ENCODE data around the gene PCBP1.

PCBP1 gene

GRCh38 chr2:70069049-70069448, 18.2 kb upstream of the PCBP1 start:
- Histone ChIP-seq H3K4me1 (ENCODE audit: control insufficient read depth in 1 of 2, insufficient read depth in 2 of 2, low read length in 2 of 2) (no peaks in the 10 kb centered on the region), H3K14ac (ENCODE audit: low read length) (no peak overlapping the region), H3K27ac (ENCODE audit: low read depth, low read length) (no peak overlapping the region), H3K4ac (ENCODE audit: low read depth, low read length) (no peak overlapping the region), H3K9ac (ENCODE audit: low read length) (no peak overlapping the region), H2BK12ac (ENCODE audit: low read length) (no peak overlapping the region), H2AK5ac (ENCODE audit: low read length) (no peak overlapping the region), H4K91ac (ENCODE audit: low read depth, low read length) (no peak overlapping the region), H3K36me3 (ENCODE audit: control insufficient read depth in 1 of 2, insufficient read depth in 2 of 2, low read length in 2 of 2) (peaks cover 7 to 18% of the 10 kb centered on the region in 2 experiments), H3K23ac (ENCODE audit: low read length) (no peak overlapping the region), H3K4me2 (ENCODE audit: low read length) (no peak overlapping the region), H2AFZ (ENCODE audit: insufficient read depth, low read length, poor library complexity) (no peak overlapping the region), H2BK5ac (ENCODE audit: low read depth, low read length, poor library complexity) (no peak overlapping the region), H3K79me1 (ENCODE audit: low read length) (no peaks in the 10 kb centered on the region), H4K8ac (ENCODE audit: low read depth, low read length) (no peak overlapping the region), H3K18ac (ENCODE audit: low read length) (no peak overlapping the region), H4K12ac (ENCODE audit: low read depth, low read length) (no peak overlapping the region), H3K9me3 (ENCODE audit: insufficient read depth, low read depth, low read length) (no peaks in the 10 kb centered on the region), H3K4me3 (ENCODE audit: low read depth, low read length) (no peak overlapping the region), H3K79me2 (ENCODE audit: control insufficient read depth, insufficient read depth, low read length, poor library complexity) (no peaks in the 10 kb centered on the region), H3K27me3 (ENCODE audit: insufficient read depth, low read length) (no peaks in the 10 kb centered on the region), H2BK120ac (ENCODE audit: insufficient read depth, low read length, poor library complexity) (no peak overlapping the region)
- no CpG with 5 or more reads among the region's 3 CpGs for WGBS (ENCODE audit: extremely low coverage, insufficient coverage, insufficient read length)
- DNase-seq = no peak

GRCh38 chr2:70070542-70071268, 16.6 kb upstream of the PCBP1 start:
- Histone ChIP-seq H4K8ac (ENCODE audit: low read depth, low read length) (peak overlapping the region; percentile 38), H3K4me3 (ENCODE audit: low read depth, low read length) (no peak overlapping the region), H3K4me2 (ENCODE audit: low read length) (no peak overlapping the region), H3K23ac (ENCODE audit: low read length) (no peak overlapping the region), H3K9ac (ENCODE audit: low read length) (no peak overlapping the region), H3K79me1 (ENCODE audit: low read length) (no peaks in the 10 kb centered on the region), H3K79me2 (ENCODE audit: control insufficient read depth, insufficient read depth, low read length, poor library complexity) (no peaks in the 10 kb centered on the region), H2BK5ac (ENCODE audit: low read depth, low read length, poor library complexity) (no peak overlapping the region), H3K36me3 (ENCODE audit: control insufficient read depth in 1 of 2, insufficient read depth in 2 of 2, low read length in 2 of 2) (peaks cover 7 to 20% of the 10 kb centered on the region in 2 experiments), H3K27me3 (ENCODE audit: insufficient read depth, low read length) (no peaks in the 10 kb centered on the region), H4K12ac (ENCODE audit: low read depth, low read length) (no peak overlapping the region), H3K14ac (ENCODE audit: low read length) (no peak overlapping the region), H4K91ac (ENCODE audit: low read depth, low read length) (peak overlapping the region; percentile 24), H3K4ac (ENCODE audit: low read depth, low read length) (no peak overlapping the region), H3K18ac (ENCODE audit: low read length) (no peak overlapping the region), H3K27ac (ENCODE audit: low read depth, low read length) (no peak overlapping the region), H3K4me1 (ENCODE audit: control insufficient read depth in 1 of 2, insufficient read depth in 2 of 2, low read length in 2 of 2) (no peaks in the 10 kb centered on the region), H2BK120ac (ENCODE audit: insufficient read depth, low read length, poor library complexity) (no peak overlapping the region), H2AFZ (ENCODE audit: insufficient read depth, low read length, poor library complexity) (no peak overlapping the region), H2AK5ac (ENCODE audit: low read length) (no peak overlapping the region), H2BK12ac (ENCODE audit: low read length) (no peak overlapping the region), H3K9me3 (ENCODE audit: insufficient read depth, low read depth, low read length) (no peaks in the 10 kb centered on the region)
- DNase-seq = peak; percentile 71 to 89
- no CpG with 5 or more reads among the region's 13 CpGs for WGBS (ENCODE audit: extremely low coverage, insufficient coverage, insufficient read length)

- no peaks in the 10 kb centered on the region for H3K4me1 ChIP-seq (ENCODE audit: control insufficient read depth in 1 of 2, insufficient read depth in 2 of 2, low read length in 2 of 2)
- no peak overlapping the region for H3K4ac ChIP-seq (ENCODE audit: low read depth, low read length)
- no peaks in the 10 kb centered on the region for H3K27me3 ChIP-seq (ENCODE audit: insufficient read depth, low read length)
- no peak overlapping the region for H2BK5ac ChIP-seq (ENCODE audit: low read depth, low read length, poor library complexity)
- H2AK5ac ChIP-seq (ENCODE audit: low read length) = no peak overlapping the region
- H2BK12ac ChIP-seq (ENCODE audit: low read length) = no peak overlapping the region
- H4K12ac ChIP-seq (ENCODE audit: low read depth, low read length) = no peak overlapping the region
- DNase-seq = no peak
- no peak overlapping the region for H2AFZ ChIP-seq (ENCODE audit: insufficient read depth, low read length, poor library complexity)
- H3K79me1 ChIP-seq (ENCODE audit: low read length) = no peaks in the 10 kb centered on the region
- H3K9ac ChIP-seq (ENCODE audit: low read length) = no peak overlapping the region
- no CpG with 5 or more reads among the region's 5 CpGs for WGBS (ENCODE audit: extremely low coverage, insufficient coverage, insufficient read length)
- no peak overlapping the region for H3K27ac ChIP-seq (ENCODE audit: low read depth, low read length)
- no peak overlapping the region for H2BK120ac ChIP-seq (ENCODE audit: insufficient read depth, low read length, poor library complexity)
- H3K14ac ChIP-seq (ENCODE audit: low read length) = no peak overlapping the region
- no peak overlapping the region for H3K18ac ChIP-seq (ENCODE audit: low read length)
- H3K79me2 ChIP-seq (ENCODE audit: control insufficient read depth, insufficient read depth, low read length, poor library complexity) = no peaks in the 10 kb centered on the region
- no peak overlapping the region for H3K4me3 ChIP-seq (ENCODE audit: low read depth, low read length)
- peaks cover 12 to 13% of the 10 kb centered on the region in 2 experiments for H3K36me3 ChIP-seq (ENCODE audit: control insufficient read depth in 1 of 2, insufficient read depth in 2 of 2, low read length in 2 of 2)
- H3K4me2 ChIP-seq (ENCODE audit: low read length) = no peak overlapping the region
- no peak overlapping the region for H4K8ac ChIP-seq (ENCODE audit: low read depth, low read length)
- H3K9me3 ChIP-seq (ENCODE audit: insufficient read depth, low read depth, low read length) = no peaks in the 10 kb centered on the region
- H3K23ac ChIP-seq (ENCODE audit: low read length) = no peak overlapping the region
- H4K91ac ChIP-seq (ENCODE audit: low read depth, low read length) = no peak overlapping the region
These were observed 13.8 kb upstream of the PCBP1 start for GRCh38 chr2:70073493-70073892.

GRCh38 chr2:70078384-70078783, 8.9 kb upstream of the PCBP1 start:
- Histone ChIP-seq H3K79me2 (ENCODE audit: control insufficient read depth, insufficient read depth, low read length, poor library complexity) (no peaks in the 10 kb centered on the region), H2BK120ac (ENCODE audit: insufficient read depth, low read length, poor library complexity) (no peak overlapping the region), H2AFZ (ENCODE audit: insufficient read depth, low read length, poor library complexity) (no peak overlapping the region), H3K36me3 (ENCODE audit: control insufficient read depth in 1 of 2, insufficient read depth in 2 of 2, low read length in 2 of 2) (peaks cover 14 to 15% of the 10 kb centered on the region in 2 experiments), H4K12ac (ENCODE audit: low read depth, low read length) (no peak overlapping the region), H2AK5ac (ENCODE audit: low read length) (no peak overlapping the region), H3K18ac (ENCODE audit: low read length) (no peak overlapping the region), H3K14ac (ENCODE audit: low read length) (no peak overlapping the region), H4K91ac (ENCODE audit: low read depth, low read length) (no peak overlapping the region), H3K4me1 (ENCODE audit: control insufficient read depth in 1 of 2, insufficient read depth in 2 of 2, low read length in 2 of 2) (no peaks in the 10 kb centered on the region), H3K4me2 (ENCODE audit: low read length) (no peak overlapping the region), H3K27ac (ENCODE audit: low read depth, low read length) (no peak overlapping the region), H3K9me3 (ENCODE audit: insufficient read depth, low read depth, low read length) (no peaks in the 10 kb centered on the region), H3K79me1 (ENCODE audit: low read length) (no peaks in the 10 kb centered on the region), H3K27me3 (ENCODE audit: insufficient read depth, low read length) (no peaks in the 10 kb centered on the region), H3K4ac (ENCODE audit: low read depth, low read length) (no peak overlapping the region), H3K9ac (ENCODE audit: low read length) (no peak overlapping the region), H3K23ac (ENCODE audit: low read length) (no peak overlapping the region), H2BK12ac (ENCODE audit: low read length) (no peak overlapping the region), H2BK5ac (ENCODE audit: low read depth, low read length, poor library complexity) (no peak overlapping the region), H4K8ac (ENCODE audit: low read depth, low read length) (no peak overlapping the region), H3K4me3 (ENCODE audit: low read depth, low read length) (no peak overlapping the region)
- DNase-seq = no peak
